GM12878 (cell line): Measurements from ENCODE around the gene VMP1. TPM values are rescaled to one million over a fixed set of nuclear protein-coding genes. Genes with fewer than 3 reads are reported as not detected.

Source experiments
- ATAC-seq: fragments of 200-7000 bp; cut with Tn5 transposase; 3 replicates; pipeline ENCODE4 v1.9.1; 2020; ENCODE audit warnings: mild to moderate bottlenecking, moderate library complexity
- BruUV-seq: library from RNA; stranded (reverse); fragments of 400-500 nt; replicated peaks from 2 replicates; lab custom pipeline; 2021; lab: Mats Ljungman, UMichigan
- CTCF ChIA-PET: fragments of 300-600 bp; sonication (Branson Sonifier 250); formaldehyde crosslinking; extraction: SDS; loops from one replicate; lab custom pipeline; 2021; ENCODE audit warnings: inconsistent platforms; lab: Yijun Ruan, JAX
- POLR2A ChIA-PET: fragments of 350-600 bp; formaldehyde crosslinking; extraction: SDS; loops from one replicate; lab custom pipeline; 2021; ENCODE audit warnings: inconsistent platforms; lab: Charles Lee
- RAD21 ChIA-PET: fragments of 300-600 bp; sonication (Branson Sonifier 250); formaldehyde crosslinking; loops from one replicate; lab custom pipeline; 2023; ENCODE audit warnings: antibody characterized with exemption; ENCODE audit not compliant: unreplicated experiment; lab: Charles Lee
- SMC1A ChIA-PET: fragments of 300-600 bp; sonication (Branson Sonifier 250); formaldehyde crosslinking; loops from one replicate; lab custom pipeline; 2023; ENCODE audit not compliant: unreplicated experiment, uncharacterized antibody; lab: Charles Lee
- DNase-seq: peaks from one replicate; pipeline ENCODE4 v3.0.0-alpha.2; 2011; ENCODE audit warnings: low read depth, low spot score
- FAIRE-seq: peaks from 3 replicates; lab custom pipeline; 2011; peaks lifted over from hg19 to GRCh38; lab: Jason Lieb, UNC
- H2AFZ ChIP-seq: 2 replicates; pipeline ENCODE4 v1.6.0; 2011; ENCODE audit warnings: low read depth, low read length, control low read depth; ENCODE audit not compliant: control insufficient read depth
- H3K27ac ChIP-seq: 2 replicates; pipeline ENCODE4 v1.5.1; 2011; ENCODE audit warnings: control low read depth; ENCODE audit not compliant: control insufficient read depth, insufficient read depth
- H3K27me3 ChIP-seq, 2 experiments: replicated peaks in 1 of 2; 2 replicates each; pipeline versions ENCODE4 v1.6.0 to v1.6.1; 2011; ENCODE audit warnings: low read length in 1 of 2; ENCODE audit not compliant: control insufficient read depth in 2 of 2, insufficient read depth in 2 of 2
- H3K36me3 ChIP-seq, 2 experiments: 2 replicates each; pipeline ENCODE4 v1.5.1; 2011; ENCODE audit warnings: low read length in 1 of 2; ENCODE audit not compliant: control insufficient read depth in 2 of 2, insufficient read depth in 2 of 2
- H3K4me1 ChIP-seq: 2 replicates; pipeline ENCODE4 v1.6.1; 2011; ENCODE audit warnings: mild to moderate bottlenecking, low read length, moderate library complexity, mixed read lengths; ENCODE audit not compliant: control insufficient read depth, insufficient read depth
- H3K4me2 ChIP-seq: 2 replicates; pipeline ENCODE4 v1.6.0; 2011; ENCODE audit warnings: control low read depth; ENCODE audit not compliant: control insufficient read depth, insufficient read depth
- H3K4me3 ChIP-seq: fragments of 200-600 bp; sonication (generic); 2 replicates; pipeline ENCODE4 v1.5.1; 2016
- H3K79me2 ChIP-seq: 2 replicates; pipeline ENCODE4 v1.6.0; 2011; ENCODE audit warnings: low read length; ENCODE audit not compliant: control insufficient read depth, insufficient read depth
- H3K9ac ChIP-seq: 2 replicates; pipeline ENCODE4 v1.8.0; 2011; ENCODE audit warnings: low read length, control low read depth, mixed read lengths; ENCODE audit not compliant: control insufficient read depth, insufficient read depth
- H3K9me3 ChIP-seq: replicated peaks from 3 replicates; pipeline ENCODE4 v1.5.1; 2011; ENCODE audit warnings: mild to moderate bottlenecking, low read length; ENCODE audit not compliant: control insufficient read depth, insufficient read depth
- H4K20me1 ChIP-seq: 2 replicates; pipeline ENCODE4 v1.6.0; 2011; ENCODE audit not compliant: control insufficient read depth, insufficient read depth
- BRCA1 ChIP-seq: IDR thresholded peaks from 2 replicates; pipeline ENCODE4 v1.6.1; 2011; ENCODE audit warnings: low read depth, low read length, improper control_type of control experiment
- CREM ChIP-seq: IDR thresholded peaks from 2 replicates; pipeline ENCODE4 v1.6.1; 2014; ENCODE audit warnings: antibody characterized with exemption, low read depth
- IKZF1 ChIP-seq: fragments of 450-650 bp; conservative IDR thresholded peaks from 2 replicates; pipeline ENCODE4 v1.6.1; 2017; ENCODE audit warnings: antibody characterized with exemption, mild to moderate bottlenecking
- PBX3 ChIP-seq: IDR thresholded peaks from 2 replicates; pipeline ENCODE4 v1.6.1; 2011; ENCODE audit warnings: mild to moderate bottlenecking, low read depth, low read length, moderate library complexity; ENCODE audit not compliant: insufficient replicate concordance
- POLR2AphosphoS2 ChIP-seq: IDR thresholded peaks from 2 replicates; pipeline ENCODE4 v1.6.1; 2011; ENCODE audit warnings: low read depth, mild to moderate bottlenecking, low read length, improper control_type of control experiment, moderate library complexity
- RELA ChIP-seq: fragments of 450-650 bp; IDR thresholded peaks from 2 replicates; pipeline ENCODE4 v1.8.0; 2014; ENCODE audit warnings: borderline replicate concordance; ENCODE audit not compliant: partially characterized antibody
- SIN3A ChIP-seq: IDR thresholded peaks from 2 replicates; pipeline ENCODE4 v1.6.1; 2012; ENCODE audit warnings: low read depth, low read length, improper control_type of control experiment
- SPI1 ChIP-seq: IDR thresholded peaks from 2 replicates; pipeline ENCODE4 v1.6.1; 2011; ENCODE audit warnings: low read depth, mild to moderate bottlenecking, low read length, moderate library complexity, borderline replicate concordance; ENCODE audit not compliant: insufficient read depth
- SREBF1 ChIP-seq: IDR thresholded peaks from 2 replicates; pipeline ENCODE4 v1.6.1; 2012; ENCODE audit warnings: mild to moderate bottlenecking, low read length
- SUPT20H ChIP-seq: IDR thresholded peaks from 2 replicates; pipeline ENCODE4 v1.6.1; 2011; ENCODE audit warnings: low read depth, mild to moderate bottlenecking, low read length, moderate library complexity, borderline replicate concordance; ENCODE audit not compliant: control insufficient read depth
- ZBTB40 ChIP-seq: fragments of 450-650 bp; IDR thresholded peaks from 2 replicates; pipeline ENCODE4 v1.6.1; 2016; ENCODE audit warnings: mild to moderate bottlenecking, moderate library complexity, borderline replicate concordance
- ZNF687 ChIP-seq: fragments of 450-650 bp; IDR thresholded peaks from 2 replicates; pipeline ENCODE4 v1.6.1; 2017; ENCODE audit warnings: mild to moderate bottlenecking, moderate library complexity
- WGBS: methylation state at CpG from one replicate; pipeline ENCODE4 v1.1.6; 2016; ENCODE audit warnings: low lambda C conversion rate; ENCODE audit not compliant: insufficient replicate concordance, insufficient coverage; ENCODE audit errors: missing lambda C conversion rate; 5-methylcytosine and 5-hydroxymethylcytosine counted together
- in situ Hi-C: fragments of 300-500 bp; cut with MboI; formaldehyde crosslinking; loops from 9 replicates; pipeline ENCODE4 v1.14.3; 2018; ENCODE audit warnings: mixed read lengths
- intact Hi-C: fragments of 100-400 bp; cut with micrococcal nuclease; formaldehyde crosslinking; loops from one replicate; pipeline ENCODE4 v1.14.2; 2022; ENCODE audit not compliant: unreplicated experiment
- polyA plus RNA-seq, 11 experiments: library from polyadenylated mRNA; depleted of rRNA in 4 of 11; unstranded in 6 of 11; stranded (reverse) in 5 of 11; fragments of >200 nt; fragmentation: Nextera tagmentation in 4 of 11; fragmentation: Illumina TruSeq in 1 of 11; extraction: Ambion mirVana in 4 of 11; extraction: Trizol in 1 of 11; gene quantifications; 1 replicate in 1 of 11; 2 replicates in 10 of 11; pipeline versions ENCODE4 v1.2.1 to v1.2.3, GENCODE V29; 2011 to 2016; ENCODE audit warnings: inconsistent platforms in 2 of 11, missing spikeins in 2 of 11, low read depth in 1 of 11
- total RNA-seq, 4 experiments: library from RNA; depleted of rRNA in 3 of 4; stranded (reverse); fragments of >200 nt in 3 of 4; fragmentation: Illumina TruSeq in 1 of 4; extraction: Trizol in 1 of 4; gene quantifications; 2 replicates each; pipeline versions ENCODE4 v1.2.1 to v1.2.3, GENCODE V29; 2013 to 2021

VMP1 gene
- total and polyA plus RNA-seq, 10 of the 15 experiments (the other 5 are each of a cell fraction or from before 2014, with no cell fraction given): 88.4 to 199 (median 132) TPM

- intact Hi-C loops (loop anchor here (1.0 to 2.0 kb wide), 2 partner anchors 8 to 51 kb away; no protein-coding TSS in a partner anchor), in situ Hi-C loops (loop anchor here (10.0 kb wide), 1 partner anchor 1503 kb away; no protein-coding TSS in a partner anchor)
- no peaks in the 10 kb centered on the region for H4K20me1 ChIP-seq
- no peaks in the 10 kb centered on the region for H3K27me3 ChIP-seq
- no peaks in the 10 kb centered on the region; the same call in 2 of the 3 replicates for H3K9me3 ChIP-seq
- H3K27ac ChIP-seq: peak overlapping the region; percentile 97
- H3K4me2 ChIP-seq: peak overlapping the region; percentile 66
- ChIA-PET POLR2A (interaction anchor here (1.0 to 13.3 kb wide), 11 partner anchors 8 to 217 kb away, joined by 3 to 332 read pairs (median 6); no protein-coding TSS in a partner anchor), SMC1A (interaction anchor here (0.5 to 12.6 kb wide), 13 partner anchors 8 to 84 kb away, joined by 3 to 143 read pairs (median 5); no protein-coding TSS in a partner anchor), RAD21 (interaction anchor here (0.6 to 7.9 kb wide), 14 partner anchors 9 to 809 kb away, joined by 3 to 130 read pairs (median 8); no protein-coding TSS in a partner anchor), CTCF (interaction anchor here (0.6 to 3.7 kb wide), 8 partner anchors 9 to 126 kb away, joined by 3 to 41 read pairs (median 7); no protein-coding TSS in a partner anchor)
- peaks cover 2 to 7% of the 10 kb centered on the region in 2 experiments; a peak in 3 of 4 replicates for H3K36me3 ChIP-seq
- TSS peak; percentile 99 for BruUV-seq
- WGBS: 1% methylated on average over 8 of the region's 8 CpGs
- H2AFZ ChIP-seq: no peak overlapping the region
- H3K9ac ChIP-seq: peak overlapping the region; percentile 100
- peak; percentile 70 for ATAC-seq
- H3K4me3 ChIP-seq: peak overlapping the region; percentile 91
- peak; percentile 97 for DNase-seq
- peaks cover 55% of the 10 kb centered on the region for H3K79me2 ChIP-seq
- peak; percentile 85 for FAIRE-seq
- H3K4me1 ChIP-seq: peaks cover 35% of the 10 kb centered on the region
- TF ChIP-seq ZBTB40 (no peak; the same call in 1 of the 2 replicates), SUPT20H (no peak), SREBF1 (no peak), CREM (peak; percentile 83), ZNF687 (peak; percentile 87), SPI1 (no peak), POLR2AphosphoS2 (peak; percentile 98), RELA (no peak), SIN3A (peak; percentile 40), BRCA1 (no peak), PBX3 (peak; percentile 58), IKZF1 (peak; percentile 73)
Measured at GRCh38 chr17:59837308-59838051, 130.0 kb downstream of the VMP1 start.
